GM19193 (cell line): ENCODE data around the gene TMEM253.

Experiments
- POLR2A ChIP-seq: IDR thresholded peaks from 4 replicates; pipeline ENCODE4 v1.6.1; 2011; ENCODE audit not compliant: insufficient read depth, insufficient read length; ENCODE audit errors: extremely low read depth

Gene TMEM253

GRCh38 chr14:21093018-21093417 is 7.8 kb upstream of the TMEM253 start:
- TF ChIP-seq POLR2A, result no peak

DNA sequence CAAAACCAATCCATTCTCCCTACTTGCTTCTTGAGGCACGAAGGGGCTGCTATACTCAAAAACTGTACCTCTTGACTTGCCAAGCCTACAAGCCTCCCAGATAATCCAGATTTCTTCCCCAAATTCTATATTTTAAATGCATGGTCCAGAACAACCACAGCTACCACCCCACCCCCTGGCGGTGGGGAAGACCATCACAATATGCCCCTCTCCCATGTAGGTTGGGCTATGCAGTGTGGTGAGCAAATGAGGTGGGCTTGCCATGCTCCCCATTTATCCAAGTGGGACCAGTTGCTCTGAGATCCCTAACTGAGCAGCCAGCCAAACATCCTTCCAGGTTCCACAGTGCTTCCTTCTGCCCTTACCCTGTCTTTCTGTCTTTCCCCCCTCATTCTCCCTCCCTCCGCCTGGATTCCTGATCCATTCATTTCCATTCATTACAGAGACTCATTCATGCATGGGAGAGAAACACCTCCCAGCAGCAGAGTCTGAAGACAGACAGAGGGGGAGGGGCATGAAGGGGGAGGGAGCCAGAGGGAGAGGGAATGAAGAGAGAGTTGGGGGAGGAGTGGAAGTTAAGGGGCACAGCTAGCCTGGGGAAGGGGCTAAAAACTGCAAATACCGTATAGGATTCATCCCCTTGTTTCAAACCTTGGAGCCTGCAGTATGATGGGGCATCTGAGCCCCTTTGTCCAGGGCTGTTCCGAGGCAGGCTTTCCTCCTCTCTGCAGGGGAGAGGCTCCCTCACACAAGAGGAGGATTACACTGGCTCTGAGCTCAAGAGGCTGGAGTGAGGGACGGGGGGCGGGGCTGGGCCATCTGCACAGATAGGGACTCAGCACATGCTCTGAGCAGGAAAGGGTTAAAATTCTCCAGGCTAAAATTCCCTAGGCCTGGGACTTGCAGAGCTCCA is 6.8 kb upstream of the TMEM253 start:
- TF ChIP-seq POLR2A, result no peak

- TF ChIP-seq POLR2A, result no peak
Measured at GRCh38 chr14:21095430-21096205, 5.2 kb upstream of the TMEM253 start.

DNA sequence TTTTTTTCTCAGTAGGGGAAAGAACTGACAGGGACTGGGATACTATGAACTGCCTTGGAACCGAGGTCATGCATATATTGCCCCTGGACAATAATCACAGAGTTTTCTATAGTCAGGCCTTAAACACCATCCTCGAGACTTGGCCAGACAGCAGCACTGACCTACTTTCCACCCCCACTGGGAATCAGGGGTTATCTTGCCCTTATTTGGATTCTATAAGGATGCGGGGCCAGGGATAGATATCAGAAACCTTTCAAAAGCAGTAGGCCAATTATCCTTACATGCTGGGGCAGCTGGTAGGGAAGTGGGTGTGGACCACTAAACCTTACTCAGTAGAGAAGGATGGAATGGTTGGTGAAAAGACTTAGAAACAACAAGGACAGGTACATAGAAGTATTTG is 4.4 kb upstream of the TMEM253 start:
- no peak for TF ChIP-seq POLR2A

DNA sequence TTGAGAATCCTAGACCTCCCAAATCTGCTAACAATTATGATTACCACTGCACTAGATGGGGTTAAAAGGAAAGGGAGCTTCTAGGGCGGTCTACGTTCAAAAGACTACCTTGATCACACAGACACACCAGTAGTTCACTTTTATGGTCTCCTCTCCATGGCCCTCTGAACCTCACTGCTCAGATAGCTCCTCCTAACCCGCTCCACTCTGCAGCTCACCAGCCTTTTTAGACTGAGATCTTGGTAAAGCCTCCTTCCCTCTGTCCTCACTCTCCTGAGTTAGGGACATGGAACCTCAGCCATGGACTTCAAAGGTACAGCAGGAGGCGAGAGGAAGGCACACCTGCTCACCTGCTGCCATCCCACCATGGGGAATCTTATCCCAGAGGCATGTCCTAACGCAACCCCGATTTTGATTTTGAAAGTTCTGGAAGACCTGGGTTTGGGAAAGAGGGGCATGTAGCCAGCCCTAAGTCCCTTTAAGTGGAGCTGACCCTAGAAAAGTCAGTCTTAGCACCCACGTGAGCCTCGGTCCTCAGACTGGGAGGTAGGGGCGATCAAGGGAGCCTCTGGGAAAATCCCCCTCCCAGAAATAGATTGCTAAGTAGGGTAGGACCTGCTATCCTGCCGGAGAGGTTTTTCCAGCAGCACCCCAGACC is 3.8 kb upstream of the TMEM253 start:
- no peak for TF ChIP-seq POLR2A

DNA sequence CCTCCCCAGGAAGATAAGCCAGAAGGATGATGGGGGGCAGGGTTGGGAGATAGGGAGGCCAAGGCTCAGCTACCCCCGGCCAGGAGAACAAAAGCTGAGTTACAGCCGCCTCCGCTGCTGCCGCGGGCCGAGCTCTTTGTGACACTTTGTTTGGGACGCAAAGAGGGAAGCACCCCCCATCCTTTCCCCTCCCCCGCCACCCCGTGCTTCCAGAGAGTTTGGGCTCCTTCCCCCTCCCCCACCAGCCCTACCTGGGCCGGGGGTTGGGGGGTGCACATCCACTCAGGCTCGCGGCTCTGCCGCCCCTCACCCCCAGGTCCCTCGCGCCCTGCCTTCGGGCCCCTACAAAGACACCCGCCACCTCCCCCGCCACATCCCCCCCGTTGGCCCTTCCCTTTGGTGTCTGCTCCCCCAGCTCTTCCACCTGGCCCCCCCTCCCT is 3.2 kb upstream of the TMEM253 start:
- TF ChIP-seq POLR2A, result no peak

DNA sequence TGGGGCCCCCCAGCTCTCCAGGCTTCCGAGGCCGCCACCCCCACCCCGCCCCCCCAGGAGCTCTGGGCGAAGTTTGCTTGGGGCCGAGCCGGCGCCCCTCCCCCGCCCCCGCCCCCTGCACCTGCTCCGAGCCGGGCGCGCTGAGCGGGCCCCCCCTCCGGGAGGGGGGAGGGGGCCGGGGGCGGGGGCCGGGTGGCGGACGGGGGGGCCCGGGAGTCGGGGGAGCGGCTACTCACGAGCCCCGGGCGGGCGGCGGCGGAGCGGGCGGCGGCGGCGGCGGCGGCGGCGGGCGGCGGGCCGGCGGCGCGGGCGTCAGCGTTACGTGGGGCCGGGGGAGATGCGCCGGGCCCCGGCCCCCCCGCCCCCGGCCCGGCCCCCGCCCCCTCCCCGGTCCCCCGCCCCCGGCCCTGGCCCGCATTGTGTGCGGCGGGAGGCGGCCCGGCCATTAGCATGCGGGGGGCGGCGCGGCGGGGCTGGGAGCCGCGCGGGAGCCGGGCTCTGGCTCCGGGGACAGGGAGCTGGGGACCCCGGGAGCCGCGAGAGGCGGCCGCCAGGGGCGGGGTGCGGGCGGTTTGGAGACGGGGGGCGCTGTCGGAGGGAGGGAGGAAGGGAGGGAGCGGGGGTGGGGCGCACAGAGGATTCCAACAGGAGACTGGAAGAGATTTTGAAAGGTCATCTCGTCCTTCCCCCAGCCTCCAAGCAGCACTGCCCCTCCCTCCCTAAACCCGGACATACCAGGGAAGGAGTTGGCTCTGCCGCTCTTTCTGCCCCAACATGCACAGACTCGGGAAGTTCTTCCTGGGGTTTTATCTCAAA is 2.6 kb upstream of the TMEM253 start, which contains the start of gene ZNF219:
TSS of gene ZNF219 (minus strand) at position 580 of the 816 bp plus-strand sequence. CDS start 5,064 bp downstream, outside the sequence.
- no peak for TF ChIP-seq POLR2A

DNA sequence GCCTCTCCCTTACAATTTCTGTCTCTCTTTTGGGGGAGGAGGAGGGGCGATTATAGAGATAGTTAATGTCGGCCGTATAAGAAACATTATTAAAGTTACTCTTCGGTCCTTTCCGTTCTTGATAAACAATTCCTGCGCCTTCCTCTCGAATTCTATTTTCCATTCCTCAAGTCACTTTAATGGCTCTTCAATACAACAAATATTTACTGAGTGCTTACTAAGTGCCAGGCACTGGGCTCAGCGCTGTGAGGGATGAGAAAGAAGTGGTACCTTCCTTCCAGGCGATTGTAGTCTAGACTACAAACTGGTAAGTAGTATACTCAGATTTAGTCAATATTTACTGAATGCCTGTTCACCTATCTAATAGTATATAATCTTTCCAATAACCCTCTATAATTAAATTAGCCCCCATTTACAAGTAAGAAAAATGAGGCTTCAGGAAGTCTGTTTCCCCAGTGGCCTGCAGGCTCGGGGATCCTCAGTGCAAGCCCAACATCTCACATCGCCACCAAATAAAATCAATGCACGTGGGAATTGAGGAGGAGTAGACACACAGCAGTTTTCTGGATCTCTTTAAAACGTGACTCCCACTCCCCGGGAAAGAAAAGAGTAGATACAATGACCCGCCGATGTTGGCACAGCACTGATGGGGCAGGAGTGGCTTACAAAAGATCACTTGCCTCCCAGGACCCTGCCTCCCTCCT is 1.8 kb upstream of the TMEM253 start:
- no peak for TF ChIP-seq POLR2A

- no peak for TF ChIP-seq POLR2A
Measured at GRCh38 chr14:21099596-21099985, 1.3 kb upstream of the TMEM253 start.

- TF ChIP-seq POLR2A, result no peak
Measured at GRCh38 chr14:21101802-21102413, 1.0 kb downstream of the TMEM253 start.

DNA sequence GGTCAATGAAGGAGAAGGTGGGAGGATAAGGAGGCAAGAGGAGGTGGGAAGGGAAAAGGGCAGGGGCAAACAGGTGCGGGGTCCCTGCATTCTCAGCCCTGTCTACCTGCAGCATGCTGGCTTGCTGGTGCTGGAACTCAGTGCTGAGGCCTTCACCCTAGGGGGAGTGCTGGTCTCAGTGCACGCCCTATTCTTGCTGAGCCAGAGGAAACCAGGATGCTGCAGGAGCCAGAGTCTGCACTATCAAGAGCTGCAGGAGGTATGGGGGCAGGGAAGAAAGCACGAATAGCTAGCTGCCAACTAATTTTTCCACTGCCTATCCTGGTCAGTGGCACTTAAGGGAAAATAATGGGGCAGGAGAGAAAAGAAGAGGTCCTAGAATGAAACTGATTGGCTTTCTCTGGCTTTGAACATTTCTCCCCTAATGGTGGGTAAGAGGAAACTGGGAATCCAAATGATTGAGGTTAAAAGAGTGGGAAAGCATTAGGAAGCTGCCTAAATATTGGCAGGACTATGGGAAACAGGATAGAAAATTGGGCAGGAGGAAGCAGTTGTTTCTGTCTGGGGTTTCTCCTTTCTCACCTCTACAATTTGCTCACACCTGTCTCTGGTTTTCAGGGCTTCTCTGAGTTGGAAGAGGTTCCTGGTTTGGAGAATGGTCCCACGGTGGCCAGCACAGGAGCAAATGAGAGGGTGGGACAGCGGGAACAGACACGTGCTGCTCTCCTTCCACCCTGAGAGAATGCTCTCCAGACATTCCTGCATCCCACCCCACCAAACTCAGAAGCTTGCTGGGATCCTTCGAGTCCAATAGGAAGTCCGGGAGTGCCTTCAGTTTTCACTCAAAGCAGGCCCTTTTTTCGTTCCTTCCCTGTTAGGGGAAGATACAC is 1.9 kb downstream of the TMEM253 start:
- no peak for TF ChIP-seq POLR2A

DNA sequence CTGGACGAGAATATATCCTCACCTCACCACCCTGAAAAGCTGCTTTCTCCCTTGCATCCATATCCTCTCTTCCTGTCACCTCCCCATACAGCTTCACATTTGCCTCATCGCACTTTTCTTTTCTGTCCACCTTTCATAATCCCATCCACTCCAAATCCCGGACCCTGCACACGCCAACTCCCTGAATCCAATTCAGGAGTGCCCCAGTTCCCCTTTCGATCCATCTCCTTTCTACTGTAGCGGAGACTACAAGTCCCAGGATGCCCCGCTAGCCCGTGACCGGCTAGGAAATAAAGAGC is 2.5 kb downstream of the TMEM253 start:
- no peak for TF ChIP-seq POLR2A
